Effector memory CD8-positive, alpha-beta T cell (primary cell): Measurements from ENCODE around the gene S100PBP.

ENCODE experiments used
- ATAC-seq: fragments of 150-1000 bp; cut with Tn5 transposase; replicated peaks from 2 replicates; pipeline ENCODE4 v1.10.0; 2021; ENCODE audit warnings: mild to moderate bottlenecking, moderate library complexity
- DNase-seq, 3 experiments: peaks; one replicate each; pipeline ENCODE4 v3.0.0; 2021
- H3K27ac Mint-ChIP-seq, 2 donors: one replicate each; pipeline ENCODE4 v1.8.0; 2022; ENCODE audit warnings: mild to moderate bottlenecking in 2 of 2, mixed read lengths in 2 of 2, moderate library complexity in 2 of 2
- H3K27me3 Mint-ChIP-seq, 2 donors: one replicate each; pipeline ENCODE4 v1.8.0; 2022; ENCODE audit warnings: mixed read lengths in 2 of 2
- H3K36me3 Mint-ChIP-seq: one replicate; pipeline ENCODE4 v1.8.0; 2022; ENCODE audit warnings: mild to moderate bottlenecking, moderate library complexity, mixed read lengths; ENCODE audit not compliant: insufficient read depth
- H3K4me1 Mint-ChIP-seq, 2 donors: one replicate each; pipeline ENCODE4 v1.8.0; 2022; ENCODE audit warnings: low read depth in 2 of 2, mixed read lengths in 2 of 2
- H3K4me3 Mint-ChIP-seq, 2 donors: one replicate each; pipeline ENCODE4 v1.8.0; 2022; ENCODE audit warnings: mild to moderate bottlenecking in 2 of 2, mixed read lengths in 2 of 2, moderate library complexity in 2 of 2
- H3K9me3 Mint-ChIP-seq, 2 donors: one replicate each; pipeline ENCODE4 v1.8.0; 2022; ENCODE audit warnings: mixed read lengths in 2 of 2

The S100PBP gene

DNA sequence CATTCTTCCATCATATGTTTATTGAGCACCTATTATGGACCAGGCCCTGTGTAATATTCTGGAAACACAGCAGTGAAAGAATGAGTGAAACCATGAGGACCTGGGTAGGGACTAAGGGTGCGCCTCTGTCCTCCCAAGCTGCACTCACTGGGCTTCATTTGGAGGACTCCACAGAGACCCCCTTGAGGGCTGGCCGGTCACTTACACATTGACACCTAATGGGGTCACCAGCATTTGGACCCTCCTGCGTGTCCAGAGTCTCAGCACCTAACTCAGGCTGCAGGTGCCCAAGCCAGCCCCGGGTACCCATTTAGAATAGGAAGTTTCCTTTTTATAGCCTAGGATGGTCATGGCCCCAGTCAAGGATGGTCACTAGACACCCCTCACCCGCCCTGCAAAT, 56.0 kb downstream of the S100PBP start:
- DNase-seq (no peak), ATAC-seq (no peak)
- Mint-ChIP-seq H3K4me1 (peaks cover 30 to 31% of the 10 kb centered on the region in 2 donors), H3K27ac (no peak overlapping the region), H3K36me3 (peaks cover 3% of the 10 kb centered on the region), H3K9me3 (no peaks in the 10 kb centered on the region), H3K27me3 (peaks cover 57 to 81% of the 10 kb centered on the region in 2 donors), H3K4me3 (no peak overlapping the region)

DNA sequence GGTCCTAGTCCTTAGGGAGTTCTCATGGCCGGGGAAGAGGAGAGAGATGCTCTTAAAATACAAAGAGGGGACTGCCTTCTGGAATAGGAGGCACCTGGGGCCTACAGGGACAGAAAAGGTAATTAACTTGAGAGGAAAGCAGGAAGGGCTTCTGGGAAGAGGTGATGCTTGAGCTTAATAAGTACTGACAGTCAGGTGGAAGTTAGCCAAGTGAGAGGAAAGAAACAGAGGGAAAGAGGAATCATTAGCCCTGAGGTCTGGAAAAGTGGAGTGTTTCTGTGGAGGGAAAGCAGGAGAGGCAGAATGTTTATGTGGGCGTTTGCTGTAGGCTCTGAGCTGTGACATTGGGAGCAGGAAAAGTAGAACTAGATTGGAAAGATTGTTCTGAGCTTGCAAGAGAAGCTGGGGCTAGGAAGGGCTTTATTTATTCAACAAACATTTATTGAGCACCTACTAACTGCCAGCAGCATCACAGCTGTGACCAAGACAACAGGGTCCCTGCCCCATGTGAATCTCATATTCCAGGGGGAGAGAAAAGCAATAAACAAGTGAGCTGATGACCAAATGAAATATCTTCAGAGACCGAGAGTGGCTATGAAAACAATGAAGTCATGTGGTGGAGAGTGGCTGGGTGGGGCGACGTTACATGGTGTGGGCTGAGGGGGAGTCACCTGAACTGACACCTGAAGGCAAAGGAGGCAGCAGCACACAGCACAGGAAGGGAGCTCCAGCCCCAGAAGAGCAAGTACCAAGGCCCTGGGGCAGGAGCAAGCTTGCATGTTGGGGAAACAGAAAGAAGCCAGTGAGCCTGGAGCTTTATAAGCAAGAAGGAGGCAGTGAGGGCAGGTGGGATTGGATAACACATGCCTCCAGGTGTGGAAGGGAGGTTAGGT, 57.7 kb downstream of the S100PBP start:
- no peak overlapping the region for H3K4me3 Mint-ChIP-seq
- ATAC-seq: no peak

DNA sequence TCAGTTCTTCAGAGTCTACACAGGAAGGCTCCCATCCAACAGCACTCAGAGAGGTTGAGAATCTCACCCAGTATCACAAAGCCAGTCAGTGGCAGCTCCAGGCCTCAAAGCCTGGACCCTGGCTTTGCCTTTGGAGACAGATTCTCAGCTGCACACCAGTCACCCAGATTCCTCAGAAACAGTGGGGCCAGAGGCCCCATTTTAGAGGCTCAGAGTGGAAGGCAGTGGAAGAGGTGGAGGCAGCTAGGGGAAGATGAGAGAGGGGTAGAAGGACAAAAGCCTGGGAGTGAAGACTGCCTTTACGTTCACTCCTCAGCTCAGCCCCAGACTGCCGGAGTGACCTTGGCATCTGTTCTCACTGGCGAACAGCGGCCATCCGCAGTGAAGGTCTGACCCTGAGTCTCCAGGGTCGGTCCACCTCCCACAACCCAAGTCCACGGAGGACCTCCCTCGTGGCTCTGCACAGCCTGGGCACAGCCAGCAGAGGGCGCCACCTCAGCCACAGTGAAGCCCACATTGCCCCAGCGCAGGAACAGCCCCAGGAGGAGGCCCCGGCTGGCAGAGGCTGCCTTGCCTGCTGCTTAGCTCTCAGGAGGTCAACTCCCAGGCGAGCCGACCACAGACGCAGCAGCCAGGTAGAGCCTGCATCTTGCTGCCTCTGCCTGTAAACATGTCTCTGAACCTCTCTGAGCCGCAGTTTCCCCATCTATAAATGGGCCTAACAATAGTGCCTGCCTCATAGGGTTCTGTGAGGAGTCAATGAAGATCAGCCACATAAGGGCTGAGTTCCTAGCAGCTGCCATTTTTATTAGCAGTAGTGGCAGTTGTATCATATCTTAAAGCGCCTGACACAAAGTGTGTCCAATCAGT, 59.1 kb downstream of the S100PBP start:
- Mint-ChIP-seq H3K27me3 (peaks cover 44 to 66% of the 10 kb centered on the region in 2 donors), H3K36me3 (peaks cover 3% of the 10 kb centered on the region), H3K27ac (no peak overlapping the region), H3K4me3 (no peak overlapping the region), H3K9me3 (no peaks in the 10 kb centered on the region), H3K4me1 (peaks cover 13% of the 10 kb centered on the region in 2 donors)
- DNase-seq (peak; percentile 58 to 63 (median 59)), ATAC-seq (peak; percentile 90)

More for the DNA sequence above, 57.7 kb downstream of the S100PBP start:
- no peak overlapping the region for H3K27ac Mint-ChIP-seq
- DNase-seq: no peak
- H3K4me1 Mint-ChIP-seq: peaks cover 21% of the 10 kb centered on the region in 2 donors
- H3K36me3 Mint-ChIP-seq: peaks cover 3% of the 10 kb centered on the region
- H3K9me3 Mint-ChIP-seq: no peaks in the 10 kb centered on the region
- peaks cover 45 to 66% of the 10 kb centered on the region in 2 donors for H3K27me3 Mint-ChIP-seq

DNA sequence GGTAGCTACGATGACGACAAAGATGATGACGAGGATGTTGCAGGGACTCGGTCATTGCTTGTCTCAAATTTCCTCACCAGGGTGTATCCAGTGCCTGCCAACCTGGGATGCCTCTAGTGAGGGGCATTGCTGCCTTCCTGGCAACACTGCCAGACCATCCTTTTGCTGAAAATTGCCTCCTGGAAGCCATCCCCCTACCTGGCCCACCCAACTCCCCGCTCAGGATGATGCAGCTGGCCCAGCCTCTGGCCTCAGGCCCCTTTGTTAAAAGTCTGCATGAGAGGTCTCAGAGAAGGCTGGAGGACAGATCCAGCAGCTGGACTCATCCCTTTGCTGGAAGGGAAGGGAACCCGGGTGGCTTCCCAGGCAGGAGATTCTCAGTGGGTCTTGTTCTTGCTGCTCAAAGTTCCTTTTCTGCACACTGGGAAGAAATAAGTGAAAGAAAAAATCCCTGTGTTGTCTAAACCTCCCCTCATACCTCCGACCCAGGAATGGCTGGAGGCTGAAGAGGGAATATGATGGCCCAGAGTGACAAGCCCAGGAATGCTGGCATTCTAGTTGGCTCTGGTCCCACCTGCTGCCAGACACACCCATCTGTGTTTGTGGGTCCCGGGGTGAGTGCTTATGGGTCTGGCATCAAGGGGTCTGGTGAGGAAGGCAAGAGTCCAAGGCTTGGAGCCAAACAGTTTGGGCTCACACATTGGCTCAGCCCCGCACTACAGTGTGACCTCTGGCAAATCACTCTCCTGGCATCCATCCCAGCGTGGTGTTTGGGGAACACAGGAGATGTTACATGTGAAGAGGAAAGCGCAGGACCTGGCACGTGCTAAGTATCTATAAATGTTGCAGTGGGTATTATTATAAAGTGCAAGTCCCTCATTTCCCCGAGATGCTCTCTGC, 60.0 kb downstream of the S100PBP start:
- DNase-seq: no peak
- Mint-ChIP-seq H3K36me3 (peaks cover 3% of the 10 kb centered on the region), H3K27me3 (peaks cover 37 to 63% of the 10 kb centered on the region in 2 donors), H3K9me3 (no peaks in the 10 kb centered on the region), H3K4me3 (no peak overlapping the region), H3K4me1 (peaks cover 8 to 9% of the 10 kb centered on the region in 2 donors), H3K27ac (no peak overlapping the region)
- no peak for ATAC-seq

DNA sequence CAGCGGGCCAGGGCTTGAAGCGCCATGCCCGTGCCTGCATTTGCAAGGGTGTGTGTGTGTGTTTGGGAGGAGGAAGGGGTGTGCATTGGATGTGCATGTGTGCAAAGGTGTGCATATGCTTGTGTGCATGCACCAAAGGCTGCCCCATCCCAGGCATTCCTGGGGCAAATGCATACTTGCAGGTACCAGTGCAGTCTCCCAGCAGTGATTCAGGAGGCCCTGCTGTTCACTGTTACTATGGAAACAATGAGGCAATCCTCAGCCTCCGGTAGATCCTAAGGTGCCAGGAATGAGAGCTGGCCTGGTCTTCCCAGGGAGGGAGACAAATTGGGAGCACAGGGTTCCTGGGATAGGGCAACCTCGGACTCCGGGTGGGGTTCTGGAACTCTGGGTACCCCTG, 60.7 kb downstream of the S100PBP start:
- DNase-seq (no peak), ATAC-seq (no peak)
- Mint-ChIP-seq H3K4me1 (peaks cover 4% of the 10 kb centered on the region in 2 donors), H3K36me3 (peaks cover 3% of the 10 kb centered on the region), H3K27me3 (peaks cover 32 to 58% of the 10 kb centered on the region in 2 donors), H3K27ac (no peak overlapping the region), H3K4me3 (no peak overlapping the region), H3K9me3 (no peaks in the 10 kb centered on the region)

DNA sequence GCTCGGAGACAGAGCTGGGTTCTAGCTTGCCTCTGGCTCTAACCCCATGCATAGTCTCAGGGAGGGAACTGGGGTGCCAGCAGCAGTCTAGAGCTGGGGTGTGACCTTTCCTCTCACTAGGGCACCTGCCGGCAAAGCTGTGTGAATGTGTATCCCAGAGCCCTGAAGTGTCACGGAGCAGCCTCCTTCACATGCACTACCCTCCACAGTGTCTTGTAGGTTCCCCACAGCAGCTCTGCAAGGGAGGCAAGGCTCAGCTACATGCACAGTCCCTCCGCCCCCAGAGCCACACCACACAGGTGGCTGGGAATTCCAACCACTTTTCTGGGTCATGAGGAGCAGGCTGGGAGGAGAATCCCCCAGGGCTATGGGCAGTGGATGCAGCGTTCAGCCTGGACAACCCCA, 61.2 kb downstream of the S100PBP start:
- Mint-ChIP-seq H3K9me3 (no peaks in the 10 kb centered on the region), H3K27ac (no peak overlapping the region), H3K27me3 (peaks cover 37 to 63% of the 10 kb centered on the region in 2 donors), H3K4me1 (peaks cover 4% of the 10 kb centered on the region in 2 donors), H3K36me3 (peaks cover 3% of the 10 kb centered on the region), H3K4me3 (no peak overlapping the region)
- DNase-seq (no peak), ATAC-seq (no peak)

DNA sequence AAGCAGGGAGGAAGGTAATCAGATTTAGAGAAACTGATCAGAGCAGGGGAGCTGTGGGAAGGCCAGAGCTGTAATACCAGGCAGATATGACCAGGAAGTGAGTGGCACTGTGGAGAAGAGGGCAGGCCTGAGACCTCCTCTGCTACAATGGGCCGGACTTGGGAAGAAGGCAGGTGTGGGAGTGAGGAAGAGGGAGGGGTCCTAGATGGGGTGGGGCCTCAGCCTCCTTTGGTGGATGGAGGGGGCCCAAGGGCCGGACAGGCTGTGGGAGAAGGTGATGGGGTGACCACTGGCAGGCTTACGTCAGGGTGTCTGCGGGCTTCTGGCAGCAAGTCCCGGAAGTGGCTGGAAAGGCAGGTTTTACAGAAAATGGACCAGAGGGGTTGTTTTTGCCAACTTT, 63.8 kb downstream of the S100PBP start:
- Mint-ChIP-seq H3K36me3 (no peaks in the 10 kb centered on the region), H3K27me3 (peaks cover 33 to 68% of the 10 kb centered on the region in 2 donors), H3K27ac (no peak overlapping the region), H3K4me3 (no peak overlapping the region), H3K4me1 (peaks cover 0 to 7% of the 10 kb centered on the region in 2 donors), H3K9me3 (no peaks in the 10 kb centered on the region)
- no peak for ATAC-seq
- no peak for DNase-seq

DNA sequence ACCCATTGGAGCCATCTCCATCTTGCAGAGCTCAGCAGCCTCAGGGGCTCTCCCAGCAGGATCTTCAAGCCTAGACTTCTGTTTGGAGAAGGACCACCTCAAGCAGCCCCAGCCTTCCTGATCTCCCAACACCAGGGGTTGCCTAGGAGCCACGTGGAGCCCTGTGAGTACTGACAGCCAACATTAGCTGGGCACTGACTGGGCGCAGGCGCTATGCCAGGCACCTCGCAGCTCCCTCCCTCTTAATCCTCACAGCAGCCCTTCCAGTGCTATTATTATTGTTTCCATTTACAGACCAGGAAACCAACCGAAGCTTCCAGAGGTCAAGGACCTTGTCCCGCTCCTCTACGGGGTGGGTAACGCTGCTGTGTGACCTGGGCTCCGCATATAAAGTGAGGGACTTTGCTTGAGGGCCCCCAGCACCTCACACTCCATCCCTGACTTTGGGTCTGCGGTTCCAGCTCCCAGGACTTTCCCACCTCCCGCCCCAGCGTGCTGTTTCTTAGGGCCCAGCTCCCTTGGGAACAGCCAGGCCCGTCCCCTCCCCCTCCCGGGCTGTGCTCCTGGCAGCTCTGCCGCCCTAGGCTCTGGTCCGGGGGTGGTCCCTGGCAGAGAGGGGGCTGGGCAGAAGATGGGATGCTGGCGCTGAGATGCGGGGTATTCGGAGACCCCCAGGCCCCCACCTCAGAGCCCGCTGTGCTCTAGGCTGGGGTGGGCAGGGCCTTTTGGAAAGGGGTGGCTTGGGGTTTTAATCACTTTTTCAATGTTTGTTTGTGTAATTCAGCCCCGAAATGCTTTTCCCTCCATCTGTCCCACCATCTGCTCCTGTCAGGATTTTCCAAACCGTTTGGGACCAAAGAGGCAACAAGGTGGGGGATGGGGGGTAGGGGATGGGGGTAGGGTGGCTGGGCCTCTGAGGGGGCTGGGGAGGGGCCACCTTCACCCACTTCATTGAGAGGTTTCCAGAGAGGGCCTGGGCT, 64.7 kb downstream of the S100PBP start:
- no peak for DNase-seq
- Mint-ChIP-seq H3K9me3 (no peaks in the 10 kb centered on the region), H3K4me1 (peaks cover 0 to 6% of the 10 kb centered on the region in 2 donors), H3K36me3 (no peaks in the 10 kb centered on the region), H3K27me3 (peaks cover 38 to 66% of the 10 kb centered on the region in 2 donors), H3K4me3 (no peak overlapping the region), H3K27ac (no peak overlapping the region)
- ATAC-seq: no peak

DNA sequence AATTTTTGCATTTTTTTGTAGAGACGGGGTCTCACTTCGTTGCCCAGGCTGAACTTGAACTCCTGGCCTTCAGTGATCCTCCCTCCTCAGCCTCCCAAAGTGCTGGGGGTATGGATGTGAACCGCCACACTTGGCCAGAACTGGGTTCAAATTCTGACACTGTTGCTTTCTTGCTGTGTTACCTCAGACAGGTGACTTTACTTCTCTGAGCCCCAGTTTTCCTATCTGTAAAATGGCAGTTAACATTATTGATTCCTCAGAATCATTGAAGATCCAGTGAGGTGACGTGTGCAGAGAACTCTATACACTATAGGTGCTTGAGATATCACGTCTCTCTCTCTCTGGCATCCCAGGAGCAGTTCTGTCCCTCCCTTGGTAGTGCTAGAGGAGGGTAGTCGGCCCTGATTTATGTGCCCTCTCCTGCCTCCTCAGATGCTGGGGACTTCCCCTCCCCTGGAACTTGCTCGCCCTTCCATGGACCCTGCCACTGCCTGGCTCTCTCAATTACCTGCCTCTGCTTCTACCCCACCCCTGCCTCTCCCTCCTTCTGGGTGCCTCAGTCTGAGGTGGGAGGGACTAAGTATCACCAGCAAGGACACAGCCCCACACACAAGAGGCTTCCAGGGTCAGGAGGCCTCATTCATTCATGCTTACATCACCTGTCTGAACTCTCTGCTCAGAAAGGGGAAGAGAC, 66.0 kb downstream of the S100PBP start:
- no peak overlapping the region for H3K4me3 Mint-ChIP-seq
- H3K9me3 Mint-ChIP-seq: no peaks in the 10 kb centered on the region
- DNase-seq (no peak), ATAC-seq (no peak)
- peaks cover 0 to 8% of the 10 kb centered on the region in 2 donors for H3K4me1 Mint-ChIP-seq
- H3K27ac Mint-ChIP-seq: no peak overlapping the region
- H3K27me3 Mint-ChIP-seq: peaks cover 51 to 69% of the 10 kb centered on the region in 2 donors
- no peaks in the 10 kb centered on the region for H3K36me3 Mint-ChIP-seq

DNA sequence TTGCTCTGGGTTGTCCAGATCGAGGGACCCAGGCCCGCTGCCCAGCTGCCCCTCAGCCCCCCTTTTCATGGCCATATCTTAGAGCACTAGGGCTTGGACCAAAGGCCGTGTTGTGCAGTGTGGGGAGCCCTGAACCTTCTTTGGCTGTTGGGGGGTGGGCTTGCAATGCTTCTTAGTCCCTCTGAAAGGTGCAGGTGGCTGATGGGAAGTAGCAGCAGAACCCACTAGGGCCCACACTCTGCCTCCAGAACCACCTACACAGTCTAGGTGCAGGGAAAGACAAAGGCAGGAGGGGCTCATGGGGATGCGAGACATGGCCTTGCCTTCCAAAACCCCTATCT, 66.5 kb downstream of the S100PBP start:
- ATAC-seq (no peak), DNase-seq (no peak)
- Mint-ChIP-seq H3K27me3 (peaks cover 54 to 74% of the 10 kb centered on the region in 2 donors), H3K27ac (no peak overlapping the region), H3K36me3 (no peaks in the 10 kb centered on the region), H3K4me1 (peaks cover 0 to 8% of the 10 kb centered on the region in 2 donors), H3K9me3 (no peaks in the 10 kb centered on the region), H3K4me3 (no peak overlapping the region)

DNA sequence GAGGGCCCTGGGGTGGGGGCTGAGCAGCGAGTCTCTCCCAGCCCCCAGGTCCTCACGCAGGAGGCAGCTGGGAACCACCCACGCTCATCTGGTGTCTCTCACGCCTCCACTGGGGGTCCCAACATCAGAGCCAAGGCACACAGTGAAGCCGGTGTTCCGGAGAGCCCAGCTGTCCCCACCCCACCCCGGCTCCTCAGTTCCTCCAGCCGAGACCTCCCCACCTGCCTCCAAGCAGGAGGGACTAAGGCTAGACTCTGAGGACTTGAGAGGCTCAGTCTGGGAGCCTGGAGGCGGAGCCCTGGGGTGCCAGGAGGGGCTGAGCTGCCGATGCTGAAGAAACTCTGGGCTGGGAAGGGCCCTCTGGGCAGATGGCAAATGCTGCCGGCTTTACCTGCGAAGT, 67.3 kb downstream of the S100PBP start:
- Mint-ChIP-seq H3K27ac (no peak overlapping the region), H3K27me3 (peaks cover 61 to 82% of the 10 kb centered on the region in 2 donors), H3K9me3 (no peaks in the 10 kb centered on the region), H3K4me1 (peaks cover 0 to 8% of the 10 kb centered on the region in 2 donors), H3K36me3 (no peaks in the 10 kb centered on the region), H3K4me3 (no peak overlapping the region)
- ATAC-seq: no peak
- DNase-seq: no peak

DNA sequence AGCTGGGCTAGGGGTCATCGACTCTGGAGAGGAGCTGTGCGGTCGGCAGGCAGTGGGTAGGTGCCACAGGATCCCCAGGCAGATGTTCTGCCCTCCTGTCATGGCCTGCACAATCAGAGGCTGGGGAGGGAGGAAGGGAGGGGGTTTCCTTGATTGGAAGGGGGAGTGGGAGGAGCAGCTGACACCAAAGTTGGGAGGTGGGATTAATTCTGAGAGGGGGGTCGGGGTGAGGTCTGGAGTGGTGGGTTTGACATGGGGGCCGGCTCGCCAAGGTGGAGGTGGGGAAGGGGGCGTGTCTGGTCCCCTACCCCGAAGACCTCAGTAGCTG, 68.2 kb downstream of the S100PBP start:
- peaks cover 68 to 90% of the 10 kb centered on the region in 2 donors for H3K27me3 Mint-ChIP-seq
- DNase-seq (no peak), ATAC-seq (no peak)
- no peaks in the 10 kb centered on the region for H3K36me3 Mint-ChIP-seq
- no peak overlapping the region for H3K27ac Mint-ChIP-seq
- H3K4me1 Mint-ChIP-seq: peaks cover 0 to 8% of the 10 kb centered on the region in 2 donors
- no peaks in the 10 kb centered on the region for H3K9me3 Mint-ChIP-seq
- H3K4me3 Mint-ChIP-seq: peak overlapping the region; percentile 55 to 58
